GM21515 (cell line): ENCODE results near the gene SPTBN1.

Experiments
- ATAC-seq: cut with Tn5 transposase; IDR thresholded peaks from one replicate; pipeline ENCODE4 v1.9.1; 2021; ENCODE audit not compliant: unreplicated experiment

The SPTBN1 gene

GRCh38 chr2:54603796-54604195 is 147.7 kb downstream of the SPTBN1 start:
- no peak for ATAC-seq

GRCh38 chr2:54604871-54605270 is 148.7 kb downstream of the SPTBN1 start:
- no peak for ATAC-seq

- ATAC-seq: no peak
Observed at GRCh38 chr2:54605836-54606235, 149.7 kb downstream of the SPTBN1 start.

GRCh38 chr2:54606393-54606958 is 150.3 kb downstream of the SPTBN1 start:
- no peak for ATAC-seq

GRCh38 chr2:54608224-54608623 is 152.1 kb downstream of the SPTBN1 start:
- ATAC-seq: no peak

- no peak for ATAC-seq
Observed at GRCh38 chr2:54609241-54609640, 153.1 kb downstream of the SPTBN1 start.

GRCh38 chr2:54609647-54610046 is 153.5 kb downstream of the SPTBN1 start:
- no peak for ATAC-seq

- ATAC-seq: no peak
Observed at GRCh38 chr2:54610700-54611099, 154.6 kb downstream of the SPTBN1 start.

- no peak for ATAC-seq
Observed at GRCh38 chr2:54611830-54612545, 155.9 kb downstream of the SPTBN1 start.

- no peak for ATAC-seq
Observed at GRCh38 chr2:54613386-54613785, 157.3 kb downstream of the SPTBN1 start.

GRCh38 chr2:54613794-54614257 is 157.7 kb downstream of the SPTBN1 start:
- ATAC-seq: no peak

GRCh38 chr2:54614819-54615218 is 158.7 kb downstream of the SPTBN1 start:
- no peak for ATAC-seq

GRCh38 chr2:54615832-54616534 is 159.9 kb downstream of the SPTBN1 start:
- no peak for ATAC-seq

GRCh38 chr2:54617409-54617808 is 161.3 kb downstream of the SPTBN1 start:
- no peak for ATAC-seq

GRCh38 chr2:54618646-54619565 is 162.8 kb downstream of the SPTBN1 start:
- ATAC-seq: no peak

- no peak for ATAC-seq
Observed at GRCh38 chr2:54619660-54620231, 163.6 kb downstream of the SPTBN1 start.

GRCh38 chr2:54620948-54621347 is 164.8 kb downstream of the SPTBN1 start:
- no peak for ATAC-seq

- ATAC-seq: no peak
Observed at GRCh38 chr2:54624591-54625071, 168.5 kb downstream of the SPTBN1 start.

GRCh38 chr2:54626131-54626530 is 170.0 kb downstream of the SPTBN1 start:
- no peak for ATAC-seq

- ATAC-seq: no peak
Observed at GRCh38 chr2:54626884-54627283, 170.8 kb downstream of the SPTBN1 start.

- no peak for ATAC-seq
Observed at GRCh38 chr2:54627973-54628372, 171.8 kb downstream of the SPTBN1 start.
